Stomach smooth muscle (tissue), 2 donors: ENCODE results near the gene TOP1.

Experiments used
- H3K27ac ChIP-seq: one replicate; pipeline ENCODE4 v1.7.0; 2013; ENCODE audit warnings: mild to moderate bottlenecking, low read length, inconsistent platforms
- H3K27me3 ChIP-seq, 2 donors: one replicate each; pipeline ENCODE4 v1.7.0; 2013; ENCODE audit warnings: low read length in 2 of 2; ENCODE audit not compliant: insufficient read depth in 2 of 2, control insufficient read depth in 1 of 2
- H3K36me3 ChIP-seq, 2 donors: one replicate each; pipeline ENCODE4 v1.7.0; 2013; ENCODE audit warnings: low read length in 2 of 2; ENCODE audit not compliant: control insufficient read depth in 2 of 2, insufficient read depth in 2 of 2
- H3K4me1 ChIP-seq: one replicate; pipeline ENCODE4 v1.7.0; 2013; ENCODE audit warnings: low read length; ENCODE audit not compliant: control insufficient read depth, insufficient read depth
- H3K4me3 ChIP-seq, 2 donors: one replicate each; pipeline ENCODE4 v1.7.0; 2013; ENCODE audit warnings: low read length in 2 of 2
- H3K9ac ChIP-seq, 2 donors: one replicate each; pipeline ENCODE4 v1.7.0; 2013; ENCODE audit warnings: low read length in 2 of 2, mild to moderate bottlenecking in 1 of 2
- H3K9me3 ChIP-seq, 2 donors: one replicate each; pipeline ENCODE4 v1.7.0; 2013; ENCODE audit warnings: low read length in 2 of 2; ENCODE audit not compliant: control insufficient read depth in 2 of 2
- donor health status: healthy.
- donor health status: Pancreatic carcinoma.

TOP1 gene

GRCh38 chr20:41061155-41061554 is 32.5 kb downstream of the TOP1 start:
- Histone ChIP-seq H3K9ac (no peak overlapping the region), H3K4me3 (no peak overlapping the region), H3K9me3 (no peaks in the 10 kb centered on the region), H3K4me1 (peaks cover 5% of the 10 kb centered on the region), H3K27me3 (no peaks in the 10 kb centered on the region), H3K36me3 (no peaks in the 10 kb centered on the region), H3K27ac (no peak overlapping the region)

- Histone ChIP-seq H3K9me3 (no peaks in the 10 kb centered on the region), H3K36me3 (peaks cover 0 to 4% of the 10 kb centered on the region in 2 donors), H3K27me3 (no peaks in the 10 kb centered on the region), H3K9ac (no peak overlapping the region), H3K4me3 (no peak overlapping the region), H3K27ac (no peak overlapping the region), H3K4me1 (peaks cover under 1% of the 10 kb centered on the region)
These were observed 34.8 kb downstream of the TOP1 start for GRCh38 chr20:41063442-41063841.

- Histone ChIP-seq H3K36me3 (peaks cover 0 to 4% of the 10 kb centered on the region in 2 donors), H3K9ac (no peak overlapping the region)
These were observed 35.8 kb downstream of the TOP1 start for GRCh38 chr20:41064377-41064776.

GRCh38 chr20:41065716-41066115 is 37.1 kb downstream of the TOP1 start:
- no peak overlapping the region for H3K9ac ChIP-seq
- H3K27ac ChIP-seq = no peak overlapping the region

More at GRCh38 chr20:41064377-41064776, 35.8 kb downstream of the TOP1 start:
- H3K27ac ChIP-seq = no peak overlapping the region
- no peaks in the 10 kb centered on the region for H3K27me3 ChIP-seq
- no peaks in the 10 kb centered on the region for H3K9me3 ChIP-seq
- no peaks in the 10 kb centered on the region for H3K4me1 ChIP-seq
- no peak overlapping the region for H3K4me3 ChIP-seq

GRCh38 chr20:41068806-41069205 is 40.2 kb downstream of the TOP1 start:
- Histone ChIP-seq H3K27me3 (no peaks in the 10 kb centered on the region), H3K27ac (no peak overlapping the region), H3K4me1 (peaks cover 9% of the 10 kb centered on the region), H3K9ac (no peak overlapping the region), H3K4me3 (no peak overlapping the region), H3K9me3 (no peaks in the 10 kb centered on the region), H3K36me3 (peaks cover 0 to 4% of the 10 kb centered on the region in 2 donors)

More at GRCh38 chr20:41065716-41066115, 37.1 kb downstream of the TOP1 start:
- Histone ChIP-seq H3K36me3 (peaks cover 0 to 4% of the 10 kb centered on the region in 2 donors), H3K9me3 (no peaks in the 10 kb centered on the region), H3K27me3 (no peaks in the 10 kb centered on the region), H3K4me1 (no peaks in the 10 kb centered on the region), H3K4me3 (no peak overlapping the region)

GRCh38 chr20:41072190-41072863 is 43.7 kb downstream of the TOP1 start:
- peaks cover 0 to 7% of the 10 kb centered on the region in 2 donors for H3K36me3 ChIP-seq
- H3K9me3 ChIP-seq = no peaks in the 10 kb centered on the region
- H3K9ac ChIP-seq = no peak overlapping the region
- no peak overlapping the region for H3K4me3 ChIP-seq
- H3K4me1 ChIP-seq = peaks cover 9% of the 10 kb centered on the region
- H3K27ac ChIP-seq = no peak overlapping the region
- H3K27me3 ChIP-seq = no peaks in the 10 kb centered on the region

- no peak overlapping the region for H3K27ac ChIP-seq
- no peaks in the 10 kb centered on the region for H3K9me3 ChIP-seq
- no peak overlapping the region for H3K4me3 ChIP-seq
- no peaks in the 10 kb centered on the region for H3K27me3 ChIP-seq
- H3K4me1 ChIP-seq = peaks cover 12% of the 10 kb centered on the region
- peaks cover 0 to 3% of the 10 kb centered on the region in 2 donors for H3K36me3 ChIP-seq
- H3K9ac ChIP-seq = no peak overlapping the region
These were observed 44.3 kb downstream of the TOP1 start for GRCh38 chr20:41072915-41073314.

GRCh38 chr20:41074441-41074840 is 45.8 kb downstream of the TOP1 start:
- H3K9me3 ChIP-seq = no peaks in the 10 kb centered on the region
- no peak overlapping the region for H3K4me3 ChIP-seq
- H3K27me3 ChIP-seq = no peaks in the 10 kb centered on the region
- H3K36me3 ChIP-seq = peaks cover 0 to 3% of the 10 kb centered on the region in 2 donors
- H3K27ac ChIP-seq = no peak overlapping the region
- peaks cover 16% of the 10 kb centered on the region for H3K4me1 ChIP-seq
- no peak overlapping the region for H3K9ac ChIP-seq

GRCh38 chr20:41076776-41077175 is 48.2 kb downstream of the TOP1 start:
- no peak overlapping the region for H3K27ac ChIP-seq
- no peak overlapping the region for H3K9ac ChIP-seq
- H3K4me1 ChIP-seq = peaks cover 16% of the 10 kb centered on the region
- peaks cover 4 to 8% of the 10 kb centered on the region in 2 donors for H3K36me3 ChIP-seq
- H3K27me3 ChIP-seq = no peaks in the 10 kb centered on the region
- no peaks in the 10 kb centered on the region for H3K9me3 ChIP-seq
- H3K4me3 ChIP-seq = no peak overlapping the region

- Histone ChIP-seq H3K27me3 (no peaks in the 10 kb centered on the region), H3K4me1 (peaks cover 7% of the 10 kb centered on the region), H3K9ac (no peak overlapping the region), H3K27ac (no peak overlapping the region), H3K4me3 (no peak overlapping the region), H3K36me3 (peaks cover 7 to 15% of the 10 kb centered on the region in 2 donors), H3K9me3 (no peaks in the 10 kb centered on the region)
These were observed 49.7 kb downstream of the TOP1 start for GRCh38 chr20:41078329-41078728.

- H3K9ac ChIP-seq = no peak overlapping the region
- H3K9me3 ChIP-seq = no peaks in the 10 kb centered on the region
- peaks cover 7% of the 10 kb centered on the region for H3K4me1 ChIP-seq
- H3K36me3 ChIP-seq = peaks cover 7 to 15% of the 10 kb centered on the region in 2 donors
- no peaks in the 10 kb centered on the region for H3K27me3 ChIP-seq
- no peak overlapping the region for H3K27ac ChIP-seq
- H3K4me3 ChIP-seq = no peak overlapping the region
These were observed 50.4 kb downstream of the TOP1 start for GRCh38 chr20:41079066-41079465.
